HG02840 (cell line): ENCODE measurements around the gene ZNF485.
"Not testable (repeated sequence)": the region's sequence is repeated elsewhere in the genome, so short reads cannot be mapped to it uniquely, and the experiment has no call there.

Experiments
- ATAC-seq: cut with Tn5 transposase; IDR thresholded peaks from one replicate; pipeline ENCODE4 v1.9.1; 2021; ENCODE audit warnings: mild to moderate bottlenecking, moderate library complexity, moderate number of reproducible peaks; ENCODE audit not compliant: unreplicated experiment, low FRiP score

Gene ZNF485

GRCh38 chr10:43601576-43601975, 4.7 kb upstream of the ZNF485 start:
- not testable (repeated sequence) for ATAC-seq

- ATAC-seq = peak; percentile 27
Observed at GRCh38 chr10:43605850-43606322, 352 bp upstream of the ZNF485 start.

DNA sequence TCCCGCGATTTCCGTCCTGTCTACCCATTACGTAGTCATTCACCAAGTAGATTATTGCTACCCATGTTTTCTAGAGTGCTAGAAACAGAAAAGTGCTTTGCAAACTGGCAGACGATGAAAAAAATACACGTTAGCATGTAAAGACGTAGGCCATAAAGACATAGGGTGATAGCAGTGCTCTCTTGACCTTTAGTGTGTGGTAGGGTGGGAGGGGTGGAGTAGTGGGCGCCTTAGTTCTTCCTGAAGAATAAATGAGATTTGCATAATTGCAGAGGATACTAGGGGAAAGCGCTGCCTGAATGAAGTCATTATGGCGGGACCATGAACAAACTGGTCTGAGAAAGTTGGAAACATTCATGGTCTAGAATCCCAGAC, 948 bp downstream of the ZNF485 start:
- ATAC-seq = no peak

DNA sequence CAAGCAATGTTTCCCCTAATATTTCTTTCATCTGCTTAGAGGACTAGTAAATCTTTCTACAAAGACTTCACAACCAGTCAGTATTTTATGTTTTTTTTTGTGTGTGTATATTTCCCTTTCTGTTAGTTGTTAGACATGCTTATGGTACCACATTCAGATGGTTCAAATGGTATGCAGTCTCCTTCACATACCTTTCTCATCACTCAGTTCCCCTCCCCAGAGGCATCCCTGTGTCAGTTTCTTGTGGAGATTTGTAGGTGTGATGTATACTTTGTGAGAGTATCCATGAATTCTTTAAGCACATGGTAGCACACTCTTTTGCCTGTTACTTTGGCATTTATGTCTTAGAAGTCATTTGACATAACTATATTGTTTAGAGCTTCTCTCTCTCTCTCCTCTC, 4.4 kb downstream of the ZNF485 start:
- no peak for ATAC-seq

GRCh38 chr10:43616697-43617370, 10.6 kb downstream of the ZNF485 start:
- no peak for ATAC-seq

DNA sequence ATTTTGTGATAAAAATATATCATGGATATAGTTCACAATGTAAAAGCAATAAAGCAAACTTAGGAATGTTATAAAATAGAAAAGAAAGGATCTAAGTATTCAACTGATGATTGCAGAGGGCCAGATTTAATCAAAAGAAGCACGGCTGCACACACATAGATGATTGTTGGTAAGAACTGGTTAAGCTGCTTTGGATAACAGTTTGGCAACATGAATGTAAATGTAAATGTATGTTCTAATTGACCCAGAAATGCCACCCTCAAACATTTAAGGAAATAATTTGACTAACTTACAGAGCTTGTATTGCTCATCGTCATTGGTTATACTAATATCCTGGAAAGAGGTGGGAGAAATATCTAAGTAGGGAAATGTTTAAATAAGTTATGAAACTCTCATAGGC, 13.1 kb downstream of the ZNF485 start:
- ATAC-seq = no peak

- ATAC-seq = no peak
Observed at GRCh38 chr10:43622038-43622437, 15.8 kb downstream of the ZNF485 start.

DNA sequence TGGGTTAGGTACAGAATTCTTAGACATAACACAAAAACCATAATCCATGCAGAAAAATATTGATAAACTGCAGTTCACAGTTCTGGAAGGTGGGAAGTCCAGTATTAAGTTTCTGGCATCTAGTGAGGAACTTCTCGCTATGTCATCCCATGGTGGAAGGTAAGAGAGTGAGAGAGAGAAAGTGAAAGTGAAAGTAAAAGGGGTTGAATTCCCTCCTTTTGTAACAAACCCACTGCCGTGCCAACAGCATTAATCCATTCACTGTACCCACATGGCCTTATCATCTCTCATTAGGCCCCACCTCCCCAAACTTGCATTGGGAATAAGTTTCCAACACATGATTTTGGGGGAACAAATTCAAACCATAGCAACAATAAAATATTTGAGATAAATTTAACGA, 17.1 kb downstream of the ZNF485 start:
- ATAC-seq = no peak

DNA sequence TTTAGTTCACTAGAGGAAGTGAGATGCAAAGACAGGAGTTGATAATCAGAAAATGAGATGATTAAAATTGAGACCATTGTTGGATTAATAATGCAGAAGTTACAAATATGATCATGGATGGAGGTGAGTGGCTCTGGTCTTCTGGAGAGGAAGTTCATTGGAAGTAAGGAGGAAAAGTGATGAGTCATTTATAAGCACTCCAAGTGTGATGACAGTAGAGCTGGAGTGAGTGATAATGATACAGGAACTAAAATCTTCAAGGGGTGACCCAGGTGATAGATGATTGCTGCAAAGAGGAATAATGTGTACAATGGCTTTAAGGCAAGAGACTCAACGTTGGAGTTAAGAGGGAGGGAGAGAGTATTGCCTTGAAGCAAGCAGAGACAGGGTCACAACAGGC, 21.7 kb downstream of the ZNF485 start:
- no peak for ATAC-seq

GRCh38 chr10:43628956-43629355, 22.7 kb downstream of the ZNF485 start:
- ATAC-seq = no peak

DNA sequence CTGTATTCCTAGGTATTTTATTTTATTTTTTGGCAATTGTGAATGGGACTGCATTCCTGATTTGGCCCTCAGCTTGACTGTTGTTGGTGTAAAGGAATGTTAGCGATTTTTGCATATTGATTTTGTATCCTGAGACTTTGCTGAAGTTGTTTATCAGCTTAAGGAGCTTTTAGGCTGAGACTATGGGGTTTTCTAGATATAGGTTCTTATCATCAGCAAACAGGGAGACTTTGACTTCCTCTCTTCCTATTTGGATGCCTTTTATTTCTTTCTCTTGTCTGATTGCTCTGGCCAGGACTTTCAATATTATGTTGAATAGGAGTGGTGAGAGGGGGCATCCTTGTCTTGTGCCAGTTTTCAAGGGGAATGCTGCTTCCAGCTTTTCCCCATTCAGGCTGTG, 29.6 kb downstream of the ZNF485 start:
- not testable (repeated sequence) for ATAC-seq

DNA sequence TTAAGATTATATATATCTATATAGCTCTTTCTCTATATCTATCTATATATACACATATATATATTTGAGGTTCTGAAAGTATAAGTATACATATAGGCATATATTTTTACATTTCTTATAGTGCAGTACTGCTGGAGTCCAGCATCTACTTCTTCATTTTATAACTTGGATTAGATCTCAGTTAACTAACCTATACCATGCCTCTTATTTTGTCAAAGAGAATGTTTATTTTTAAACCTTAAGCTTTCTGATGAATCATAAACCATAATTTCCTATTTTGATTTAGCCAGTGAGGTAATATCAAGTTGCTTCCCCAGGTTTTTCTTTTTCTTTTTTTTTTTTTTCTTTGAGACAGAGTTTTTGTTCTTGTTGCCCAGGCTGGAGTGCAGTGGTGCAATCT, 34.4 kb downstream of the ZNF485 start:
- no peak for ATAC-seq

- ATAC-seq = no peak
Observed at GRCh38 chr10:43644252-43644651, 38.0 kb downstream of the ZNF485 start.

- no peak for ATAC-seq
Observed at GRCh38 chr10:43645866-43646265, 39.6 kb downstream of the ZNF485 start.

DNA sequence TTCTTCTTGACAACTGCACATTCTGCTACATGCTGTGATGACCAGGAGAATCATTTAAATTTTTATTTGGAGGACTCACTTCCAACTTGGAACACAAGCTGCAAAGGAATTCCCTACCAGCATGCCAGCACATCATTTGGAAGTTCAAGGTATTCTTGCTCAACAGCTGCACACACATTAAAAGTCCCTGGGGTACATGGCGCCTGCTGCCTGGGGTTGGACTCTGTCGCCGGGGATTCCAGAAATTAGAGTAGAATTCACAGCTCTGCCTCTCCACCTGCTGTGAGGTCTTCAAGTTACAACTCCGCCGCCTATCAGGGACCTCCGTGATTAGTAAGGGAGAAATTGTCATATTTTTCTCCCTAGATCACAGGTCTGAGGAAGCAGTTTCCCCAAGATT, 41.3 kb downstream of the ZNF485 start:
- ATAC-seq = no peak

GRCh38 chr10:43648095-43648397, 41.8 kb downstream of the ZNF485 start:
- no peak for ATAC-seq

GRCh38 chr10:43648398-43649184, 42.4 kb downstream of the ZNF485 start, which contains the start of gene ZNF32:
ZNF32 (minus strand) TSS chr10:43648881; CDS start chr10:43646133, 2,748 bp downstream.
- peak; percentile 99 for ATAC-seq

DNA sequence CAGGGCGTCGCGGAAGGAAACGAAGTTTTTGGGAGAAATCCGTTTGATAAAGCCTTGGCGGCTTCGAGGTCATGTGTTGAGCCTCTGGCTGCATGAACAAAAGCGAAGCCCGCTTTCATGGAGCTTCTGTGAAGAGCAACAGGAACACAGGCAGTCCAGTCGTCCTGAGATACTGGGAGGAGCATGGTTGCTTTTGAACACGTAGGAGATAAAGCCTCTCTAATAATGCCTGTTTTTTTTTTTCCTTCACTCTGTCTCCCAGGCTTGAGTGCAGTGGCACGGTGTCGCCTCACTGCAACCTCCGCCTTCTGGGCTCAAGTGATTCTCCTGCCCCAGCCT, 42.9 kb downstream of the ZNF485 start:
- ATAC-seq = no peak

DNA sequence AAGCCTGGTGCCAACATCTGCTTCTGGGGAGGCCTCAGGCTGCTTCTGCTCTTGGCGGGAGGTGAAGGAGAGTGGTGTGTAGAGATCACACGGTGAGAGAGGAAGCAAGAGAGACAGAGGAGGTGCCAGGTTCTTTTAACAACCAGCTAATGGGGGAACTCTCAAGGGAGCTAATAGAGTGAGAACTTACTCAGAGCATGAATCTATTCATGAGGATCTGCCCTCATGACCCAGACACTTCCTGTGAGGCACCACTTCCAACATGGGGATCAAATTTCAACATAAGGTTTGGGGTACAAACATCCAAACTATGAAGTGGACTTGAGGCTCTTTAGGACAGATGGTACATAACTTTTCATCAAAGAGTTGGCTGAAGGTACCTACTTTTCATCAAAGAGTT, 47.5 kb downstream of the ZNF485 start:
- ATAC-seq = no peak

DNA sequence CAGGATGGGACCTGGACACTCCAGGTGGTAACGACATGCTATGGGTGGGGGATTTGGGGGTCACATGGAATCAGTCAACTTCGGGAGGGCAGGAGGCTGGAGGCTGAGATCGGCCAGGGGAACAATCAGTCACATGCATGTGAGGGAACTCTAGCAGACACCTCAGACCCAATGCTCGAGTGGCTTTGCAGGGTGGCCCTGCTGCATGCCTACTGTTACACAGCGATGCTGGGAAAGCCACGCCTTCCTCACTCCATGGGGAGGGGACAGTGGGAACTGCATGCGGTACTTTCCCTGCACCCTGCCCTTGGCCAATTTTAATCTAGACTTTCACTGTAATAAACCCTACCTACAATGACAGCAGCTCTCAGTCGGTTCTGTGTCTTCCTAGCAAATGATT, 49.1 kb downstream of the ZNF485 start:
- no peak for ATAC-seq

- no peak for ATAC-seq
Observed at GRCh38 chr10:43658227-43658626, 52.0 kb downstream of the ZNF485 start.

- ATAC-seq = no peak
Observed at GRCh38 chr10:43665054-43665453, 58.8 kb downstream of the ZNF485 start.
